ENCODE measurements around the gene WWOX.

Gene WWOX

DNA sequence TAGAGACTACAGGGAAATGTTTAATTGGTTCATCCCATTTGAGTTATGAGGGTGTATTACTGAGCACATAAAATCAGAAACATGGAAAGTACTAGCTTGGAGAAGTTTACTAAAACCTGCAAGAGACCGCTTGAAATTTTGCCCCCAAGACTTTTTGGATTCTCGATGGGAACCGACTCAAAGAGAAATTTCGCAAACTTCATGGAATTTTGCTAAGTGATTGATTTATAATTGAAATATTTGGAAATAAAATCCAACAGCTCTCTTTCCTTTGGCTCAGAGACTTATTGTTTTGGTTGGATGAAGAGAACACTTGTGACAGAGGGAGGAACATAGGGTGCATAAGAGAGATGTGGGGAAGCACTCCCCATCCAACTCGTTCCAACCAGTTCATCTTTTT is 574.4 kb downstream of the WWOX start:
- H3K4me3 ChIP-seq (ENCODE audit: extremely low read depth, insufficient read depth, low read length, poor library complexity, severe bottlenecking), result no peak overlapping the region
- no peaks in the 10 kb centered on the region for H3K36me3 ChIP-seq (ENCODE audit: control insufficient read depth, insufficient read depth, low read length)
- H3K27ac ChIP-seq (ENCODE audit: low read depth, low read length, severe bottlenecking), result no peak overlapping the region
- H3K9me3 ChIP-seq (ENCODE audit: control insufficient read depth, low read length), result no peaks in the 10 kb centered on the region
- peaks cover 11% of the 10 kb centered on the region for H3K4me1 ChIP-seq (ENCODE audit: control insufficient read depth, insufficient read depth, low read length, poor library complexity, severe bottlenecking)
- 85% methylated on average over 4 of the region's 5 CpGs; no CpG with 5 or more reads in 1 of the 2 experiments for WGBS, 2 experiments (ENCODE audit: insufficient coverage in 2 of 2)

GRCh38 chr16:78675312-78675711 is 575.9 kb downstream of the WWOX start:
- WGBS, 2 experiments (ENCODE audit: insufficient coverage in 2 of 2), result 100% methylated on average over 1 of the region's 6 CpGs; no CpG with 5 or more reads in 1 of the 2 experiments
- Histone ChIP-seq H3K9me3 (ENCODE audit: control insufficient read depth, low read length) (no peaks in the 10 kb centered on the region), H3K4me1 (ENCODE audit: control insufficient read depth, insufficient read depth, low read length, poor library complexity, severe bottlenecking) (peaks cover 11% of the 10 kb centered on the region), H3K36me3 (ENCODE audit: control insufficient read depth, insufficient read depth, low read length) (no peaks in the 10 kb centered on the region), H3K4me3 (ENCODE audit: extremely low read depth, insufficient read depth, low read length, poor library complexity, severe bottlenecking) (no peak overlapping the region), H3K27ac (ENCODE audit: low read depth, low read length, severe bottlenecking) (no peak overlapping the region)

GRCh38 chr16:78675951-78676792 is 576.7 kb downstream of the WWOX start:
- Histone ChIP-seq H3K4me1 (ENCODE audit: control insufficient read depth, insufficient read depth, low read length, poor library complexity, severe bottlenecking) (peaks cover 11% of the 10 kb centered on the region), H3K36me3 (ENCODE audit: control insufficient read depth, insufficient read depth, low read length) (no peaks in the 10 kb centered on the region), H3K27ac (ENCODE audit: low read depth, low read length, severe bottlenecking) (no peak overlapping the region), H3K4me3 (ENCODE audit: extremely low read depth, insufficient read depth, low read length, poor library complexity, severe bottlenecking) (no peak overlapping the region), H3K9me3 (ENCODE audit: control insufficient read depth, low read length) (no peaks in the 10 kb centered on the region)
- 83 to 84% methylated on average over 4 to 7 of the region's 9 CpGs for WGBS, 2 experiments (ENCODE audit: insufficient coverage in 2 of 2)

DNA sequence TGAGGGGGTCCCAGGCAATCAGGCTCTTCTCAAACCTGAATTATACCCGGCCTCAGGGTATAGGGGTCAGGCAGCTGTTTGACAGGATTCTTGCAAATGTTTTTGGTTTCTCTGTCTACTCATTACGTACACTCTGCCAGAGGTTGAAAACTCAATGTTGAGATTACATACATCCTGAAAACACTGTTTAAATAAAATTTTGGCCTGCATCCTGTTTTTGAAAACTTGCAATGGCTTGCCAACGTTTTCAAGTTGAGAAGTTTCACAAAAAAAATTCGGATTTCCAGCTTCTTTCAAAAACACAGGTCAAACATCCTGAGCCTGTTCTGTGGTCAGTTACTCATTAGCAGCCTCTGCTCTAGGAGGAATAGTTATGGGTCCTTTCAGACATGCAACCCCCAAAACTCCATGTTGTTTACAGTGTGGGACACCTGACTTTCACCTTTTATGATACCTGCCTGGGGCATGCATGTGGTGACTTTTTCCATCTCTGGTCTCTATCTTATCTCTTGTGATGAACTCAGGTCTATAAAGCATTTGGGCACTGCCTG is 577.8 kb downstream of the WWOX start:
- WGBS, 2 experiments (ENCODE audit: insufficient coverage in 2 of 2), result 88% methylated on average over 3 to 4 of the region's 4 CpGs
- Histone ChIP-seq H3K4me3 (ENCODE audit: extremely low read depth, insufficient read depth, low read length, poor library complexity, severe bottlenecking) (no peak overlapping the region), H3K4me1 (ENCODE audit: control insufficient read depth, insufficient read depth, low read length, poor library complexity, severe bottlenecking) (peaks cover 11% of the 10 kb centered on the region), H3K36me3 (ENCODE audit: control insufficient read depth, insufficient read depth, low read length) (no peaks in the 10 kb centered on the region), H3K9me3 (ENCODE audit: control insufficient read depth, low read length) (no peaks in the 10 kb centered on the region), H3K27ac (ENCODE audit: low read depth, low read length, severe bottlenecking) (no peak overlapping the region)

DNA sequence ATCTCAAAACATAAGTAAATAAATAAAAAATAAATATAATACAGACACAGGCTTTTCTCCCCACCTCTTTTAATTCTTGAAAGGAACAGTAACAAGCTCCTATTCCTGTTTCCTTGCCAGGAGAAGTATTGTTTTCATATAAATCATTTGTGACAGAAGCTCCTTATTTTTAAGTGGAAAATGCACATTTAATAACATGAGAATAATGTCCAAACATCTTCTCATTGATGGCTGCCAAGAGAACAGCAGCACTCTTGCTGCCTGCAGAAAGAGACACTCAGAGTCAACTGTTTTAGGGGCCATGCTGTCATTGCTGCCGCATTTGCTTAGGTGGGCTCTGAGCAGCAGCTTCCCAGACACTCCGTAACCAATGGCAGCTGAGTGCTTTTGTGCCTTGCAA is 580.1 kb downstream of the WWOX start:
- Histone ChIP-seq H3K4me1 (ENCODE audit: control insufficient read depth, insufficient read depth, low read length, poor library complexity, severe bottlenecking) (peaks cover 16% of the 10 kb centered on the region), H3K4me3 (ENCODE audit: extremely low read depth, insufficient read depth, low read length, poor library complexity, severe bottlenecking) (no peak overlapping the region), H3K9me3 (ENCODE audit: control insufficient read depth, low read length) (no peaks in the 10 kb centered on the region), H3K27ac (ENCODE audit: low read depth, low read length, severe bottlenecking) (no peak overlapping the region), H3K36me3 (ENCODE audit: control insufficient read depth, insufficient read depth, low read length) (no peaks in the 10 kb centered on the region)
- 93 to 95% methylated on average over 2 of the region's 2 CpGs for WGBS, 2 experiments (ENCODE audit: insufficient coverage in 2 of 2)

GRCh38 chr16:78681743-78682142 is 582.3 kb downstream of the WWOX start:
- 79 to 92% methylated on average over 7 of the region's 8 CpGs for WGBS, 2 experiments (ENCODE audit: insufficient coverage in 2 of 2)
- Histone ChIP-seq H3K36me3 (ENCODE audit: control insufficient read depth, insufficient read depth, low read length) (no peaks in the 10 kb centered on the region), H3K4me3 (ENCODE audit: extremely low read depth, insufficient read depth, low read length, poor library complexity, severe bottlenecking) (no peak overlapping the region), H3K9me3 (ENCODE audit: control insufficient read depth, low read length) (no peaks in the 10 kb centered on the region), H3K27ac (ENCODE audit: low read depth, low read length, severe bottlenecking) (no peak overlapping the region), H3K4me1 (ENCODE audit: control insufficient read depth, insufficient read depth, low read length, poor library complexity, severe bottlenecking) (peaks cover 9% of the 10 kb centered on the region)

DNA sequence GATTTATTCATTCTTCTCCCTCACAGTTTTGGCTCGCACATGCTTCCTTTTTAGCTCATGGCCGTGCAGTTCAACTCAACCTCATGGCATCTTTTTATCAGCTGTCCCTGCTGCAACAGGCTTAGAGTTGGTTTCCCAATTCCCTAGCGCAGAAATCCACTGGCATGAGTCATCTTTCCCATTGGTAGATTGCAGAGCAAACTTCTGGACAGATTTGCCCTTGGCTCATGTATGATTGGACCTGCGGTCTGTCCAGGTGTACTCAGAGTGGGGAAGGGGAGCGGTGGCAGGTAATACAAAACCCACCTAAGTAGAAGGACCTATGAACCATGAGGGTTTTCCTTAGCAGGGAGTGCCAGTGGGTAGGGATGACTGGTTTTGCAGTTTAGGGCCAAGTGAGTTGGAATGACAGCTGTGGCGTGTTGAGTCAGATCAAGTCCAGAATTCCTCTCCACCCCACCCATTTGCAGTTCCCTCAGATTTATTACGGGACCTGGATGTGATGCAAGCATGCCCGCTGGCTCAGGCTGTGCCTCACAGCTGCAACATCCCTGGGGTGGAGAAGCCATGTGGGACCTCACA is 584.7 kb downstream of the WWOX start:
- H3K4me1 ChIP-seq (ENCODE audit: control insufficient read depth, insufficient read depth, low read length, poor library complexity, severe bottlenecking), result peaks cover 5% of the 10 kb centered on the region
- H3K9me3 ChIP-seq (ENCODE audit: control insufficient read depth, low read length), result no peaks in the 10 kb centered on the region
- H3K36me3 ChIP-seq (ENCODE audit: control insufficient read depth, insufficient read depth, low read length), result no peaks in the 10 kb centered on the region
- no peak overlapping the region for H3K27ac ChIP-seq (ENCODE audit: low read depth, low read length, severe bottlenecking)
- 90 to 98% methylated on average over 4 to 6 of the region's 8 CpGs for WGBS, 2 experiments (ENCODE audit: insufficient coverage in 2 of 2)
- H3K4me3 ChIP-seq (ENCODE audit: extremely low read depth, insufficient read depth, low read length, poor library complexity, severe bottlenecking), result no peak overlapping the region

DNA sequence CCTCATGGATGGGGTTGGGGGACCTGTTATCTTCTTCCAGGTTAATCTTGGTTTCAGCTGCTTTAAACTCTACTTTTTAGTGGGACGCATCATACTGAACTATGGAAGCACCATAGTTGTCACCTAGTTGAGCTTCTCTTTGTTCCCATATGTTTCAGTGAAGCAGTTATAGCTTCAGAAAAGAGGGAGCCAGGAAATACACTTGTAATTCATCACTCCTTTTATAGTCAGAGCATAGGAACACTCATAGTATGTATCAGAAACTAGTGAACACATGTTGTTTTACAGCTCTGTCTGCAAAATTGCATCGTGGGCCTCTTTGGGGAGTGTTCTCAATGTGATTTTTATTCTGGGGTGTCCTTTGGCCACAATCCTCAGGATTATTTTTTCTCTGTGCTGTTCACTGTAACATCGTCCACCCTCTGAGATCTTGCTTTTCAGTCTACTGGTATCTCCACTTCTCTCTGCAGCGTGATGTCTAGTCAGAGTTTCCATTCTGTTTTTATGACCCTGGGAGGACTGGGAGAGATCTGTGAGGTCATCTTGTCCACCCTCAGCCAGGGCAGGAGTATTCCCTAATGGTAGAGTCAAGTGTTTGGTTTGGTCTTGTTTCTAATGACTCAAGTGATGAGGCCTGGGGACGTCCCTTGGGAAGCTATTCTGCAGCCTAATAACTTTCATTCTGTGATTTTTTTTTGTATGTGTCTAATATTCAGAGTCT is 585.4 kb downstream of the WWOX start:
- peaks cover 5% of the 10 kb centered on the region for H3K4me1 ChIP-seq (ENCODE audit: control insufficient read depth, insufficient read depth, low read length, poor library complexity, severe bottlenecking)
- H3K36me3 ChIP-seq (ENCODE audit: control insufficient read depth, insufficient read depth, low read length), result no peaks in the 10 kb centered on the region
- no peaks in the 10 kb centered on the region for H3K9me3 ChIP-seq (ENCODE audit: control insufficient read depth, low read length)
- no peak overlapping the region for H3K27ac ChIP-seq (ENCODE audit: low read depth, low read length, severe bottlenecking)
- WGBS, 2 experiments (ENCODE audit: insufficient coverage in 2 of 2), result 90 to 100% methylated on average over 2 of the region's 5 CpGs
- H3K4me3 ChIP-seq (ENCODE audit: extremely low read depth, insufficient read depth, low read length, poor library complexity, severe bottlenecking), result no peak overlapping the region

- Histone ChIP-seq H3K9me3 (ENCODE audit: control insufficient read depth, low read length) (no peaks in the 10 kb centered on the region), H3K4me1 (ENCODE audit: control insufficient read depth, insufficient read depth, low read length, poor library complexity, severe bottlenecking) (peaks cover 5% of the 10 kb centered on the region), H3K36me3 (ENCODE audit: control insufficient read depth, insufficient read depth, low read length) (no peaks in the 10 kb centered on the region), H3K4me3 (ENCODE audit: extremely low read depth, insufficient read depth, low read length, poor library complexity, severe bottlenecking) (no peak overlapping the region), H3K27ac (ENCODE audit: low read depth, low read length, severe bottlenecking) (no peak overlapping the region)
- WGBS, 2 experiments (ENCODE audit: insufficient coverage in 2 of 2), result 100% methylated on average over 3 of the region's 5 CpGs
Measured at GRCh38 chr16:78686601-78687000, 587.1 kb downstream of the WWOX start.

DNA sequence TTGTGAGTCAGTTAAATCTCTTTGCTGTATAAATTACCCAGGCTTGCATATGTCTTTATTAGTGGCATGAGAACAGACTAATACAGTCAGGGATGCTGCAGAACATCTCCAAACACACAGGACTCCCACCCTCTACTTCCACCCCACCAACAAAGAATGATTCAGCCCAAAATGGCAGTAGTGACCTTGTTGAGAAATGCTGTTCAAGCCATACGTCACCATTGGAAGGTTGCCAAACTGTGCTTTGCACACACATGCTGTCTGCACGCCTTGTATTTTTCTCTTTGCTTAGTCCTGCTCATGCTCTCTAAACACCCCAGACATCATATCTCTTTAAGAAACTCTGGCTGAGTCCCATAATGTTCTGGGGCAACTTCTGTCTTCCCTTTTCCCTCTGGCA is 589.6 kb downstream of the WWOX start:
- no peaks in the 10 kb centered on the region for H3K9me3 ChIP-seq (ENCODE audit: control insufficient read depth, low read length)
- no peaks in the 10 kb centered on the region for H3K36me3 ChIP-seq (ENCODE audit: control insufficient read depth, insufficient read depth, low read length)
- WGBS, 2 experiments (ENCODE audit: insufficient coverage in 2 of 2), result 48% methylated on average over 2 of the region's 2 CpGs; no CpG with 5 or more reads in 1 of the 2 experiments
- H3K4me3 ChIP-seq (ENCODE audit: extremely low read depth, insufficient read depth, low read length, poor library complexity, severe bottlenecking), result no peak overlapping the region
- H3K27ac ChIP-seq (ENCODE audit: low read depth, low read length, severe bottlenecking), result no peak overlapping the region
- no peaks in the 10 kb centered on the region for H3K4me1 ChIP-seq (ENCODE audit: control insufficient read depth, insufficient read depth, low read length, poor library complexity, severe bottlenecking)
